Transverse colon (tissue), 4 donors: Measurements from ENCODE around the gene FILIP1L.

Experiments
- POLR2A ChIP-seq: fragments of 450-650 bp; IDR thresholded peaks from one replicate; pipeline ENCODE4 v1.6.1; 2016; ENCODE audit warnings: antibody characterized with exemption, mild to moderate bottlenecking, moderate library complexity
- POLR2AphosphoS5 ChIP-seq, 3 donors: sonication (generic); formaldehyde crosslinking; IDR thresholded peaks; one replicate each; pipeline ENCODE4 v1.6.1; 2016; ENCODE audit warnings: antibody characterized with exemption in 3 of 3
- TF ChIP-seq, protein P1 (sequence below), 5 experiments: fragments of 200-600 bp in 3 of 5; fragments of 450-650 bp in 2 of 5; sonication (generic) in 3 of 5; IDR thresholded peaks; 1 replicate in 2 of 5; 2 replicates in 3 of 5; pipeline ENCODE4 v1.5.1; 2016 to 2017; ENCODE audit warnings: antibody characterized with exemption in 5 of 5, inconsistent platforms in 3 of 5, mild to moderate bottlenecking in 2 of 5, moderate library complexity in 1 of 5

DNA sequence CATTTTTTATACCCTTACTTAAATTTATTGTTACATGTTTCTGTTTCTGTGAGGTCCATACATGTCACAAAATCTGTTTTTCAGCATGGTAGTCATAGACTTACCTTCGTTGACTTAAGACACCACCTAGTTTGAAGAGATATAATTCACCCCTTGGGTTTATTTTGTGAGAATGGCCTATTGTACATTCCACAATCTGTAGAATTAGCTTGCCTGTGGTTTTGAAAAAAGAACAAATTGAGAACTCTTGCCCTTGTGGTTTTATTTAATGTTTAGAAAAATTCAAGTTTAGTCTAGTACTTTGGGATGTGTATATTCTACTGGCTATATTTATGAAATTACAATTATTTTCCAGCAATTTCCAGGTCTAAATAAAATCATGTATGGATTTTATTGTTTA, 31.6 kb downstream of the FILIP1L start:
- TF ChIP-seq, protein P1, sequence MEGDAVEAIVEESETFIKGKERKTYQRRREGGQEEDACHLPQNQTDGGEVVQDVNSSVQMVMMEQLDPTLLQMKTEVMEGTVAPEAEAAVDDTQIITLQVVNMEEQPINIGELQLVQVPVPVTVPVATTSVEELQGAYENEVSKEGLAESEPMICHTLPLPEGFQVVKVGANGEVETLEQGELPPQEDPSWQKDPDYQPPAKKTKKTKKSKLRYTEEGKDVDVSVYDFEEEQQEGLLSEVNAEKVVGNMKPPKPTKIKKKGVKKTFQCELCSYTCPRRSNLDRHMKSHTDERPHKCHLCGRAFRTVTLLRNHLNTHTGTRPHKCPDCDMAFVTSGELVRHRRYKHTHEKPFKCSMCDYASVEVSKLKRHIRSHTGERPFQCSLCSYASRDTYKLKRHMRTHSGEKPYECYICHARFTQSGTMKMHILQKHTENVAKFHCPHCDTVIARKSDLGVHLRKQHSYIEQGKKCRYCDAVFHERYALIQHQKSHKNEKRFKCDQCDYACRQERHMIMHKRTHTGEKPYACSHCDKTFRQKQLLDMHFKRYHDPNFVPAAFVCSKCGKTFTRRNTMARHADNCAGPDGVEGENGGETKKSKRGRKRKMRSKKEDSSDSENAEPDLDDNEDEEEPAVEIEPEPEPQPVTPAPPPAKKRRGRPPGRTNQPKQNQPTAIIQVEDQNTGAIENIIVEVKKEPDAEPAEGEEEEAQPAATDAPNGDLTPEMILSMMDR (IDR thresholded peaks at IDR 0.05), result no peak
- TF ChIP-seq POLR2AphosphoS5 (IDR thresholded peaks at IDR 0.05), result no peak
- TF ChIP-seq POLR2A, result no peak
